Smooth muscle cell (in vitro differentiated cells): ENCODE data around the gene MAD1L1. TPM values are rescaled to one million over a fixed set of nuclear protein-coding genes. Genes with fewer than 3 reads are reported as not detected.

Experiments used
- DNase-seq: peaks from one replicate; lab custom pipeline; 2025; ENCODE audit not compliant: unreplicated experiment; lab: John Stamatoyannopoulos, UW
- H2AFZ ChIP-seq: fragments of 200-600 bp; sonication (generic); 2 replicates; pipeline ENCODE4 v1.6.0; 2016; ENCODE audit warnings: antibody characterized with exemption, low read depth, mild to moderate bottlenecking
- H3F3A ChIP-seq: fragments of 200-600 bp; sonication (generic); 2 replicates; pipeline ENCODE4 v1.6.0; 2017; ENCODE audit warnings: antibody characterized with exemption, low read depth
- H3K27ac ChIP-seq: fragments of 200-600 bp; sonication (generic); 2 replicates; pipeline ENCODE4 v1.5.1; 2016; ENCODE audit warnings: low read depth, mild to moderate bottlenecking
- H3K27me3 ChIP-seq: fragments of 200-600 bp; sonication (generic); 2 replicates; pipeline ENCODE4 v1.6.1; 2016; ENCODE audit warnings: low read depth, mild to moderate bottlenecking
- H3K36me3 ChIP-seq: fragments of 200-600 bp; sonication (generic); 2 replicates; pipeline ENCODE4 v1.5.1; 2016; ENCODE audit warnings: low read depth
- H3K4me1 ChIP-seq: fragments of 200-600 bp; sonication (generic); 2 replicates; pipeline ENCODE4 v1.5.1; 2016; ENCODE audit warnings: low read depth
- H3K4me2 ChIP-seq: fragments of 200-600 bp; sonication (generic); 2 replicates; pipeline ENCODE4 v1.6.0; 2016; ENCODE audit warnings: mild to moderate bottlenecking
- H3K4me3 ChIP-seq: fragments of 200-600 bp; sonication (generic); 2 replicates; pipeline ENCODE4 v1.5.1; 2016; ENCODE audit warnings: mild to moderate bottlenecking
- H3K79me2 ChIP-seq: fragments of 200-600 bp; sonication (generic); 2 replicates; pipeline ENCODE4 v1.6.0; 2016; ENCODE audit warnings: low read depth, mild to moderate bottlenecking
- H3K9ac ChIP-seq: fragments of 200-600 bp; sonication (generic); 2 replicates; pipeline ENCODE4 v1.6.0; 2016; ENCODE audit warnings: low read depth
- H3K9me3 ChIP-seq: fragments of 200-600 bp; sonication (generic); replicated peaks from 2 replicates; pipeline ENCODE4 v1.5.1; 2016; ENCODE audit warnings: low read depth
- H4K20me1 ChIP-seq: fragments of 200-600 bp; sonication (generic); 2 replicates; pipeline ENCODE4 v1.6.0; 2016; ENCODE audit warnings: low read depth
- WGBS: methylation state at CpG from one replicate; pipeline ENCODE4 v1.1.7; 2016; ENCODE audit warnings: low lambda C conversion rate; 5-methylcytosine and 5-hydroxymethylcytosine counted together
- polyA plus RNA-seq: library from polyadenylated mRNA; unstranded; fragments of >200 nt; fragmentation: Nextera tagmentation; extraction: Ambion mirVana; gene quantifications from 2 replicates; pipeline ENCODE4 v1.2.1, GENCODE V29; 2016
- total RNA-seq: library from RNA; depleted of rRNA; stranded (reverse); fragments of >200 nt; gene quantifications from 2 replicates; pipeline ENCODE4 v1.2.3, GENCODE V29; 2014
- TF ChIP-seq, protein P1 (sequence below): fragments of 200-600 bp; sonication (generic); IDR thresholded peaks from 2 replicates; pipeline ENCODE4 v1.5.1; 2017; ENCODE audit warnings: borderline replicate concordance, mild to moderate bottlenecking, antibody characterized with exemption; ENCODE audit not compliant: insufficient read depth, poor library complexity, severe bottlenecking

The MAD1L1 gene
- total and polyA plus RNA-seq, 2 experiments from 2014 or later, result 33.4 to 60.7 TPM

DNA sequence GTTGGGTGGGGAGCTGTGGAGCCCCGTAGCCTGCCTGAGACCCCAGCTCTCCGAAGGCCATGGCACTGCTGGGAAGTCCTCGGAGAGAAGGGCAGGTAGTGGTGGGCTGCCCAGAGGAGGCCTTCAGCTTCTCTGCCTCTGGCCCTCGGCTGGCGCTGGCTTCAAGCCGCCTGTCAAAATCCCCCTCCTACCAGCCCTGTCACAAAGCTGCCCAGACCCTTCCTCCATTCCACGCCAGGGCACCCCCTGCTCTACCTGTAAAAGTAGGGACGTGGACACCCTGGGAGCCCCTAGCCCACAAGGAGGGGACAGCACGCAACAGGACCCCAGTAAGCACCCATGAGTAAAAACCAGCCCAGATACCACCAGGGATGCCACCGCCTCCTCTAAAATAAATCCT, 31.6 kb downstream of the MAD1L1 start:
- Histone ChIP-seq H3F3A (no peaks in the 10 kb centered on the region), H3K9me3 (no peaks in the 10 kb centered on the region), H4K20me1 (peaks cover 7% of the 10 kb centered on the region), H3K4me3 (no peak overlapping the region), H3K4me2 (no peak overlapping the region), H3K36me3 (no peaks in the 10 kb centered on the region), H3K27me3 (no peaks in the 10 kb centered on the region), H3K79me2 (no peaks in the 10 kb centered on the region), H2AFZ (no peak overlapping the region), H3K27ac (no peak overlapping the region), H3K4me1 (no peaks in the 10 kb centered on the region), H3K9ac (no peak overlapping the region)
- WGBS, result over 99% methylated on average over 10 of the region's 10 CpGs
- no peak for DNase-seq
- TF ChIP-seq, protein P1, sequence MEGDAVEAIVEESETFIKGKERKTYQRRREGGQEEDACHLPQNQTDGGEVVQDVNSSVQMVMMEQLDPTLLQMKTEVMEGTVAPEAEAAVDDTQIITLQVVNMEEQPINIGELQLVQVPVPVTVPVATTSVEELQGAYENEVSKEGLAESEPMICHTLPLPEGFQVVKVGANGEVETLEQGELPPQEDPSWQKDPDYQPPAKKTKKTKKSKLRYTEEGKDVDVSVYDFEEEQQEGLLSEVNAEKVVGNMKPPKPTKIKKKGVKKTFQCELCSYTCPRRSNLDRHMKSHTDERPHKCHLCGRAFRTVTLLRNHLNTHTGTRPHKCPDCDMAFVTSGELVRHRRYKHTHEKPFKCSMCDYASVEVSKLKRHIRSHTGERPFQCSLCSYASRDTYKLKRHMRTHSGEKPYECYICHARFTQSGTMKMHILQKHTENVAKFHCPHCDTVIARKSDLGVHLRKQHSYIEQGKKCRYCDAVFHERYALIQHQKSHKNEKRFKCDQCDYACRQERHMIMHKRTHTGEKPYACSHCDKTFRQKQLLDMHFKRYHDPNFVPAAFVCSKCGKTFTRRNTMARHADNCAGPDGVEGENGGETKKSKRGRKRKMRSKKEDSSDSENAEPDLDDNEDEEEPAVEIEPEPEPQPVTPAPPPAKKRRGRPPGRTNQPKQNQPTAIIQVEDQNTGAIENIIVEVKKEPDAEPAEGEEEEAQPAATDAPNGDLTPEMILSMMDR, result no peak

DNA sequence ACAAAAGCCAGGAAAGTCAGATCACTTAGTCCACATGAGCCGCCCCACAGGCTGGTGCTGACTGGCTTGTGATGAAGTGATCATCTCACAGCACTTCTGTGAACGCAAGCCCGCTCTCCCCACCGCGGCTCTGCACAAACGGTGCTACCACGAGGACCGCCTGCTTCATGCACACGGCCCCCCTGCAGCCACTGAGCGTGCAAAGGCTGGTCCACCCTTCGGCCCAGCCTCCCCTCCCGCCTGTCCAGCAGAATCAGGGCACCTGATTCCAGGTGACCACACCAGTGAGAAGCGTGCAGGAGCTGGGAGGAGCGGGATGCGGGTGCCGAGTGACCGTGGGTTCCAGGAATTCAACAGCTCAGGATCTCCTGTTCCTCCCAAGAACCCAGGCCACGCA, 32.2 kb downstream of the MAD1L1 start:
- Histone ChIP-seq H2AFZ (no peak overlapping the region), H3K9ac (no peak overlapping the region), H3K36me3 (no peaks in the 10 kb centered on the region), H3K4me2 (no peak overlapping the region), H3K27me3 (no peaks in the 10 kb centered on the region), H3F3A (no peaks in the 10 kb centered on the region), H4K20me1 (peaks cover 7% of the 10 kb centered on the region), H3K4me1 (no peaks in the 10 kb centered on the region), H3K27ac (no peak overlapping the region), H3K4me3 (no peak overlapping the region), H3K79me2 (no peaks in the 10 kb centered on the region), H3K9me3 (no peaks in the 10 kb centered on the region)
- 96% methylated on average over 18 of the region's 18 CpGs for whole genome bisulfite sequencing
- TF ChIP-seq, protein P1, result no peak
- no peak for DNase-seq

DNA sequence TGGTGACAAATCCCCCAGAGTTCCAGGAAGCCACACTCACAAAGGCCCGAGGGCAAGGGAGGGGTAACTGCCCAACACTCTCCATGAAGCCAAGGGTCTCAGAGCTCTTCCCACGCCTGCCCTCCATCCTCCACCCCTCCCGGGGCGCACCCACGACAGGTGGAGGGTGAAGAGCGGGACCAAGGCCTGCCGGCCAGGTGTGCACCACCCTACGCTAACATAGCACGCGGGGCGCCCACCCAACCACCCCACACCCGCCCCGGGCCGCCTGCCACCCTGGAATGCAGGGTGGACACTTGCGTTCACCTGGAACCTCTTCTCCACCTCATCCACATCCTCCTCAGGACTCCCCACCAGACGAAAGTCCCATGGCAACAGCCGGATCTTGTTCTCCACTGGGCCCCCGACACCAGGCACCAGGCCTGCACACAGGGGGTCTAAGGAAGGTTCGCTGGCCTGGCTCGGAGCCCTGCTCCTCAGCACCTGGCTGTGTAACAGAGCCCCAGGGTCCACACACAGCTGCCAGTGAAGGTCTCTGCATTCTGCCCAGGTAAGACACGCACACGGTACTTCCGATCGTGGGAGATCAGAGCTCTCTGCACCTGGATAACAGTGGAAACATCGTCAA, 32.7 kb downstream of the MAD1L1 start:
- H3K4me3 ChIP-seq, result no peak overlapping the region
- WGBS, result 98% methylated on average over 17 of the region's 25 CpGs
- TF ChIP-seq, protein P1, result no peak
- H3K4me2 ChIP-seq, result no peak overlapping the region
- H3F3A ChIP-seq, result no peaks in the 10 kb centered on the region
- no peaks in the 10 kb centered on the region for H3K9me3 ChIP-seq
- no peaks in the 10 kb centered on the region for H3K36me3 ChIP-seq
- no peaks in the 10 kb centered on the region for H3K4me1 ChIP-seq
- H3K27ac ChIP-seq, result no peak overlapping the region
- no peaks in the 10 kb centered on the region for H3K27me3 ChIP-seq
- peaks cover 7% of the 10 kb centered on the region for H4K20me1 ChIP-seq
- H2AFZ ChIP-seq, result no peak overlapping the region
- H3K9ac ChIP-seq, result no peak overlapping the region
- no peaks in the 10 kb centered on the region for H3K79me2 ChIP-seq
- no peak for DNase-seq

DNA sequence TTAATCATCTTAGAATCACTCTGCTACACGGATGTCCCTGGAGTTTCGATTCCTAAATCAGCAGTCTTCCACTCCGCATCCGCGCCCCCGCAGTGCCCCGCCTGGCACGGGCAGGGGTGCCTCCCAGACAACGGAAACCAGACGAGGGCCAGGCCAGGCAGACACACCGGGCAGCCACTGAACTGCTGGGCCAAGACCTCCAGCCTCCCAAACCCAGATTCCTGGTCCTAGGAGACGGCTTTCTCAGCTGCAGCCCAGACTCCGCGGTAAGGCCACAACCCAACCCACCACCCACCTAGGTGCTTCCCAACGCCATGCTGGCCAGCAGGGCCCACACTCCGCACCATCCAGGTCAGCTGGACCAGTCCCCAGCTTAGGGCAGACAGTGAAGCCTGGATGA, 33.2 kb downstream of the MAD1L1 start:
- H3K4me2 ChIP-seq, result no peak overlapping the region
- H3K4me1 ChIP-seq, result no peaks in the 10 kb centered on the region
- H3K79me2 ChIP-seq, result no peaks in the 10 kb centered on the region
- no peaks in the 10 kb centered on the region for H3F3A ChIP-seq
- H3K9me3 ChIP-seq, result no peaks in the 10 kb centered on the region
- TF ChIP-seq, protein P1, result no peak
- H3K27ac ChIP-seq, result no peak overlapping the region
- no peak for DNase-seq
- no peak overlapping the region for H2AFZ ChIP-seq
- H3K27me3 ChIP-seq, result no peaks in the 10 kb centered on the region
- H3K9ac ChIP-seq, result no peak overlapping the region
- peaks cover 4% of the 10 kb centered on the region for H4K20me1 ChIP-seq
- H3K4me3 ChIP-seq, result no peak overlapping the region
- H3K36me3 ChIP-seq, result no peaks in the 10 kb centered on the region
- WGBS, result 97% methylated on average over 16 of the region's 16 CpGs
